HG02852 (cell line): Measurements from ENCODE around the gene IL1RL2.

ENCODE experiments used
- ATAC-seq: cut with Tn5 transposase; IDR thresholded peaks from one replicate; pipeline ENCODE4 v1.9.1; 2021; ENCODE audit warnings: mild to moderate bottlenecking, moderate library complexity; ENCODE audit not compliant: unreplicated experiment

The IL1RL2 gene

GRCh38 chr2:102193074-102193473 lies 6.3 kb downstream of the IL1RL2 start:
- no peak for ATAC-seq

DNA sequence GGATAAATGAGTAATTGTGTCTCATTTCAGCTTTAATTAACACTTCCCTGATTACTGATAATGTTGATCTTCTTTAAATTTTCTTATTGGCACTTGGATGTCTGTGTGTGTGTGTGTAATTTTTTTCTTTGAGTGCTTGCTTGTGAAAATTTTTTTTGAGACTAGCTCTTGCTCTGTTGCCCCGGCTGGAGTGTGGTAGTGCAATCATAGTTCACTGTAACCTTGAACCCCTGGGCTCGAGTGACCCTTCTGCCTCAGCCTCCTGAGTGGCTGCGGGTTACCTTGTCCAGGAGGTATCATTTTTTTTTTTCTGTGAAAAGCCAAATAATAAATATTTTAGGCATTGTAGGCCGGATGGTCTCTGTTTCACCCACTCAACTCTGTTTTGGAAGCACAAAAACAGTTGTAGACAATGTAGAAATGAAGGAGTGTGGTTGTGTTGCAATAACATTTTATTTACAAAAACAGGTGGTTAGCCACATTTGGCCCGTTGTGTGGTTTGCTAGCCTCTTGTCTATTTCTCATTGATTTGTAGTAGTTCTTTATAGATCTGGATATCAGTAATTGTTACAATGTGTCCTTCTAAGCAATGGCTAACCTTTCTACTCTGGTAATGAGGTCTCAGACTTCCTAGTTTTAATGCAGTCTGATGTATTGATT lies 7.9 kb downstream of the IL1RL2 start:
- ATAC-seq, result no peak

DNA sequence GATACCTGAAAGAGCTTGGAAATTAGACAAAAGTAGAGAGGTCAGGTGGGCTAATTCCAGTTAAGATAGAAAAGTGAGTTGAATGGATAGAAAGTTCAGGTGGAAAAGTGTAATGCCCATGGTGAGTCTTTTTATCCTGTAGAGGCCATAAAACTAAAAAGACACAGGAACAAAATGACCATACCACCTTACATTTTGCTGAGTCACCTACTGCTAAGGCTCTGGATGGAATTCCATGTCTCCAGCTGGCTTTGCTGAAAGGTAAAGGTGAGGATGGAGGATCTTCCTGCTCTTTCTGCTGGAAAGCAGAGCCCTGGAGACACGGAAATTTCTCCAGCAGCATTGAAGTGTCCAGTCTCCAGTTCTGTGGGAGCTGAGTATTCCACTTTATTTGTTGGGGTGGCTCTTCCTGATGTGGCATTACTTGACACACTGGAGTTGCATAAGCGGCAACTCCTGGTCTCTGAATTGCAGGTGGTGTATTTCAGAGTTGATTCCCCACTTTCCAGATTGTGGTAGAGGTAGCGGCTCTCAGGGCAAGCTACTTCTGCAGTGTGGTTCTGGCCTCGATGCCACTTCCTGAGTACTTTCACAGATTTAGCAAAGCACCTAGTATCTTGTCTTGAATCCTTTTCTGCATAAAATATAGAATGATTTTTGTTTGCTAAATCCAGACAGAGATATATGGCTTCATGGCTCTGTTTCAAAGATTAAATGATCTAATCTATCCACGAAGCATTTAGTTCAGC lies 10.7 kb downstream of the IL1RL2 start:
- ATAC-seq, result no peak

DNA sequence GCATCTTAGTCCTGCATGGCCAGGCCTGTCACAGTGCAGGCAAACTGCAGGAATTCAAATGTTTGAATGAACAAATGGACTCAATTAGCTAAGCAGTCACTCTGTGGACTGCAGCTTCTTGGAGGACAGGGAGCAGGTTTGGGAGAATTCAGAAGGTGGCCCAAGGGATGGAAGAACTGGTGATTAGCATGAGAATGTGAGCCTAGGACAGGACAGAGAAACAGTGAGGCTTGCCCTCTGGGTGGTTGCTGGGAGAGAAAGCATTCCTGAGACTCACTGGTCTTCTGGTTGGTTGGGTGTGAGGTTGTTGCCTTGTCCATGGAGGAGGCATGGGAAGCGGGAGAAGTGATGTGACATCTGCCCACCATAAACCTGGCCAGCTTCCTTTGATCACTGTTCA lies 13.7 kb downstream of the IL1RL2 start:
- ATAC-seq, result no peak

- ATAC-seq, result no peak
Observed at GRCh38 chr2:102204638-102205037, 17.8 kb downstream of the IL1RL2 start.

GRCh38 chr2:102206666-102207341 lies 20.0 kb downstream of the IL1RL2 start:
- no peak for ATAC-seq

- no peak for ATAC-seq
Observed at GRCh38 chr2:102208774-102209173, 22.0 kb downstream of the IL1RL2 start.

DNA sequence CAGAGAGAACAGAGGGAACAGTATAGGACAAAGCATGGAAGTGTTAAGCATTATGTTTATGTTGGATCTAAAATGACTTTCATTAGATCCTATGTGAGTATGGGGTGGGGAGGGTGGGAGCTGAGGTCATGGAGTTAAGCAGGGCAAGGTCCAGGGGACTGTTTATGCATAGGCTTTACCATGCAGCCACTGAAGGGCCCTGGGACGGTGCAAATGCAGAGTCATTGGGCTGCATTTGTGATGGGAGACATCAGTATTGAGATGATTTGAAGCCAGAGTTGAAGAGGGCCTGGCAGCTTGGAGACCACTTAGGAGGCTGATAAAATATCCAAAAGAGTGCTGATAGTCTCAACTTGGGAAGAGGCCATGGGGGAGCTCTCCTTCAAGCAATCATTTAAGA lies 22.7 kb downstream of the IL1RL2 start:
- ATAC-seq, result no peak

DNA sequence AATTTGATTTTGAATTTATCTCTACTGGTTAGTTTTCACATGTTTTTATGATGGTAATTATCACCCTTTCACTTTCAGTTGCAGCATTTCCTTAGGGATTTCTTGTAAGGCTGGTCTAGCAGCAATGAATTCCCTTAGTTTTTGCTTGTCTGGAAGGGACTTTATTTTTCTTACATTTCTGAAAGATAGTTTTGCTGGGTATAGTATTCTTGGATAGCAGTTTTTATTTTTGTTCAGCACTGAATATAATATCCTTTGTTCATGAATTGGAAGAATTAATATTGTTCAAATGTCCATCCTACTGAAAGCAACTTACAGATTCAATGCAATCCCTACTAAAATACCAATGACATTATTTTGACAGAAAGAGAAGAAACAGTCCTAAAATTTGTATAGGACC lies 30.2 kb downstream of the IL1RL2 start:
- ATAC-seq, result no peak

DNA sequence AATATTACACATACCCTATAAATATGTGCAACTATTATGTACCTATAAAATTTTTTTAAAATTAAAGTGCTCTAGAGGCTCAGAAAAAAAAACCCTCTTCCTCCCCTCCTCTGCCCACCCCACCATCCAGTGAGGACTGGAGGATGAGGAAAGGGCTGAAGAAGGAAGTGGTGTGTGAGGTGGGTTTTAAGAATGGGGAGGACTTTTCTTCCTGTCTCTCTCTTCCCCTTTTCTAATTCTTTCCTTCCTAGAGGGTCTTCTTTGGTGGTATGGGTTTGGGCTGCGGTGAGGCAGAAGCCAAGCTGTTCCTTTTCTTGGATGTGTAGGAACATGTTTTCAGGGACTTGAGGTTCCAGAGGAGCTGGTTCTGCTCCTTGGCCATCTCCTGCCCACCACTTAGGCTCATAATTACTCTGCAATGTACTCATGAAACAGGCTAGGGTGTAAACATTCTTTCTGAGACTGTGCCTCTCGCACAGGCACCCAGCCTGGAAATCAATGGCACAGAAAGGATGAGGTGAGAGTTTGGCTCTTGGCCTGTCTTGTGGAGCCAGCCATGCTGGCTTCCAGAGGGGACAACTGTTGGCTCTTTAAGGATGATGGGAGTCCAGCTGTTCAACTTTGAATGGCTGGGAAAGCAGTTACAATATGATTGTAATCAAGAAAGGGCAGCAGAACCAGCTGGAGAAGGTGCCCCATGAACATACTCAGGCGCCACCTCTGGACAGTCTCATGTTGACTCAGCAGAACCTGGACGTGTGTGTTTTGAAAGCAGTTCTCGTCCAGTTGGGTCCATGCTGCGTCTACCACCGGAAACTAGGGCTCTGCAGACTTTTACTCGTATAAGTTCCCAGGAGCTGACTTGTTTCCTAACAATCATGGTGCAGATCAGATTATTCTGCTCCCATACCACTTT lies 38.3 kb downstream of the IL1RL2 start:
- ATAC-seq, result no peak

GRCh38 chr2:102226171-102226570 lies 39.3 kb downstream of the IL1RL2 start:
- no peak for ATAC-seq

DNA sequence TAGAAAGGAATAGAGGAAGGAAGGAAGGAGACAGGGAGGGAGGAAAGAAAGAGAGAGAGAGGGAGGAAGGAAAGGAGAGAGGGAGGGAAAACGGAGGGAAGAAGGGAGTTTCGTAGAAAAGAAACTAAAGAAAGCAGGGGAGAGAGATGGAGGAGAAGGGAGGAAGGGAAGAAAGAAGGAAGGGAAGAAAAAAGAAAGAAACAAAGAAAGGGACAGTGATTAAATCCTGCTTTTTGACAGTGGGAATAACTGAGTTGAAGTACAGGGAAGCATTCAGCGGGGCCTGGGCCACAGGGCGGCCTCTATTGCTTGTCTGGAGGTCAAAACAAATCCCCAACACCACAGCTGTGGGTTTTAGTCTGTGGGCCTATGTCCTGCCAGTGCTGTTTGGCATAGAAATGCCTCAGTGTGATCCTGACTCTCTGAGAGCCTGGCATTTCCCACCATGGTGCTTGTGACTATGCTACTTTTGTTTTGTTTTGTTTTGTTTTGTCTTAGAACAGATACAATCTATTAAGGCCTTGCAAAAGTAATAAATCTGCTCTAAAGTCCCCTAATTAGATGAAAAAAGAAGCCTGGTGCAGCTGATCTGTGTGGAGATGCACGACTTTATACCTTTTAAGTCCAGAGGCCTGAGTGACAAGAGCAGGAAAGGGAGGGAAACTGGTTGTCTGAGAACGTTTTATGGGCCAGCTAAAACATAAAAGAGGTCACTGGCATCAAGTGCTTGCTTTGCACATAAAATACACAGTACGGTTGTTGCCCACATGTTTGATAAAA lies 40.0 kb downstream of the IL1RL2 start:
- ATAC-seq, result no peak

DNA sequence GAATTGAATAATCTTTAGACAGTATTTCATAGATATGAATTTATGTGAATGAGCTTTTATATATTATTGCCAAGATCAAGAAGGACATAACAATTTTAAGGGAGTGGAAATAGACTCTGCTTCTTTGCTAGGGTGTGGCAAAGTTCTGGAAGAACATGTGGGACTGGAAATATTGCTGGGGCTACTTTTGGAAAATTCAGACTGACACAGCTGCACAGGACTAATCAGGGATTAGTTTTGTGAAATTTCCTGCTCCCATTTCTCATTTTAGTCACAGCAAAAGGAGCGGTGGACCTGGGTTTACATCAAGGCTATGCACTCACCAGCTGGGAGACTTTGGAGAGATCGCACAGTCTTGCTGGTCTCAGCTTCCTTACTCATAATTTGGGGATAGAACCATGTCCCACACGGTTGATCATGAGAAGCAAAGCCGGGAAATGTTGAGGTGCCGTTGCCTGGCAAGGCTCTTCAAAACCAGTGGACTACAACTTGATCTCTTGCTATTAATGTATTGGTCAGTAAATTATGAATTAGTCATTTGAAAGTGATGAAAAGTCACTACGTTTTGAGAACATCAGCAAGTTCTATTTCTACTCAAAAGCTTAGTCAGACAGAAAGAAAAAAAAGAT lies 42.4 kb downstream of the IL1RL2 start:
- ATAC-seq, result no peak

GRCh38 chr2:102230410-102230909 lies 43.6 kb downstream of the IL1RL2 start:
- ATAC-seq, result no peak

GRCh38 chr2:102233132-102233884 lies 46.5 kb downstream of the IL1RL2 start:
- ATAC-seq, result no peak

DNA sequence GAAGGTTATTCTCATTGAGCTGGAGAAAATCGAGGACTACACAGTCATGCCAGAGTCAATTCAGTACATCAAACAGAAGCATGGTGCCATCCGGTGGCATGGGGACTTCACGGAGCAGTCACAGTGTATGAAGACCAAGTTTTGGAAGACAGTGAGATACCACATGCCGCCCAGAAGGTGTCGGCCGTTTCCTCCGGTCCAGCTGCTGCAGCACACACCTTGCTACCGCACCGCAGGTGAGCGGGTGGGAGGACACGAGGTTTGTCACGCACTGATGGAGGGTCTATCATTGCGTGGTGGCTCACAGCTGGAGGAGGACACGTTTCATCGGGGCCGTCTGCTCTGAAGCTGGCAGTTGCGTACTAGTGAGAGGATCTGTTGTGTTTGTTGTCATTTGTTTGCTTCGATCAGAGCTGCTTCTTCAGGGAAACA lies 48.2 kb downstream of the IL1RL2 start:
- ATAC-seq, result no peak

DNA sequence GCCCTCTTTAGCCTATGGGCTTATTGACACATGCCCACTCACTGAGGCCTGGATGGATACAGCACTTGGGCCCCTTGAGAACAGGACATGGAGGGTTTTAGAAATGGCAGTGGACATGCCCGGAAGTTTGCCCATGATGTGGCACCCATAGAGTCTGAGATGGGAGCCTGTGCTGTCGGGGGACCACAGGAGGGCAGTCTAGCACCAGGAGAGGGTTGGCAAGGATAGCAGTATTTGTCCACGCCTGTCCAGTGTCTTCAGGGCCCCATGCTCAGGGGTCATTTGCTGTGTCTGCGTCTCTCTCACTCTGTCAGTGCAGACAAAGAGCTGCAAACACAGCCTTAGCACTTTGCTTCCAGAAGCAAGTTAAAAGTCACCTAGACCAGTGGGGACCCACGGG lies 48.7 kb downstream of the IL1RL2 start:
- no peak for ATAC-seq

- no peak for ATAC-seq
Observed at GRCh38 chr2:102236132-102236531, 49.3 kb downstream of the IL1RL2 start.

DNA sequence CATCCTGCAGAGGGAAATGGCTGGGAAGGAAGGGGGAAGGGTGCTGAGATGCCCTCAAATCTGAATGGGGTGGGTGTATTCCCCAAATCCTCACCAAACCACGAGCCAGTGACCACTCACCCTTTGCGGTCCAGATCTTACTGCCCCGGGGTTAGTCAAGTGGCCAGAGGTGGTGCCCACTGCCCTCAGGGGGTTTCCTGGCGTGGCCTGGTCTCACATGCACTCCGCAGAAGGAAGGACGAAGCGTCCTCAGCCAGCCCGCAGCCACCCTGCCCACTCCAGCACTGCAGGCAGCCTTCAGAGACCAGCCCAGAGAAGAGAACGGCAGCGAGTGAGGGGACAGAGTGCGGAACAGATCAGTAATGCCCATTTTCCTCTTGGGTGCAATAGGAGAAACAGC lies 50.4 kb downstream of the IL1RL2 start:
- no peak for ATAC-seq
